K562 (cell line): Measurements from ENCODE around the gene ZC3H10. TPM values are rescaled to one million over a fixed set of nuclear protein-coding genes. Genes with fewer than 3 reads are reported as not detected.

Experiments
- ARHGAP35 ChIP-seq: fragments of 450-650 bp; IDR thresholded peaks from 2 replicates; pipeline ENCODE4 v1.6.1; 2018; ENCODE audit not compliant: partially characterized antibody
- ETV1 ChIP-seq: fragments of 450-650 bp; conservative IDR thresholded peaks from 2 replicates; pipeline ENCODE4 v1.6.1; 2016; ENCODE audit warnings: missing genetic modification characterization, control low read depth, low read depth, missing compliant biosample characterization
- GABPB2 ChIP-seq: fragments of 250-450 bp; sonication (Bioruptor Pico); conservative IDR thresholded peaks from 2 replicates; pipeline ENCODE4 v1.5.1; 2021; ENCODE audit warnings: mild to moderate bottlenecking
- HIVEP1 ChIP-seq: fragments of 250-450 bp; sonication (Bioruptor Pico); IDR thresholded peaks from 2 replicates; pipeline ENCODE4 v1.4.0; 2020; ENCODE audit warnings: mild to moderate bottlenecking
- NCOA1 ChIP-seq: fragments of 450-650 bp; IDR thresholded peaks from 2 replicates; pipeline ENCODE4 v1.6.1; 2016; ENCODE audit warnings: low read depth
- NUFIP1 ChIP-seq: fragments of 450-650 bp; IDR thresholded peaks from 2 replicates; pipeline ENCODE4 v1.6.1; 2018; ENCODE audit not compliant: partially characterized antibody
- RBM14 ChIP-seq: fragments of 200-400 bp; formaldehyde crosslinking; IDR thresholded peaks from 2 replicates; pipeline ENCODE4 v1.6.1; 2018; ENCODE audit warnings: low read depth, mild to moderate bottlenecking, low read length, moderate library complexity, borderline replicate concordance; ENCODE audit not compliant: insufficient read depth
- RBM25 ChIP-seq: fragments of 200-400 bp; formaldehyde crosslinking; IDR thresholded peaks from 2 replicates; pipeline ENCODE4 v1.6.1; 2018; ENCODE audit warnings: low read length, low read depth, moderate library complexity; ENCODE audit not compliant: severe bottlenecking
- SIX5 ChIP-seq, 2 experiments: IDR thresholded peaks; 2 replicates each; pipeline ENCODE4 v1.6.1; 2011; ENCODE audit warnings: low read length in 2 of 2, borderline replicate concordance in 1 of 2, low read depth in 1 of 2, mild to moderate bottlenecking in 1 of 2, moderate library complexity in 1 of 2; ENCODE audit not compliant: insufficient read depth in 1 of 2
- SMAD3 ChIP-seq: fragments of 450-650 bp; formaldehyde crosslinking; conservative IDR thresholded peaks from 2 replicates; pipeline ENCODE4 v1.4.0; 2020; ENCODE audit warnings: mild to moderate bottlenecking
- SMAD4 ChIP-seq: fragments of 250-450 bp; sonication (Bioruptor Pico); conservative IDR thresholded peaks from 2 replicates; pipeline ENCODE4 v1.8.0; 2021; ENCODE audit warnings: inconsistent platforms, mild to moderate bottlenecking, moderate library complexity
- TAL1 ChIP-seq: fragments of 450-650 bp; IDR thresholded peaks from 2 replicates; pipeline ENCODE4 v1.6.1; 2016; ENCODE audit warnings: mild to moderate bottlenecking
- TEAD2 ChIP-seq: fragments of 450-650 bp; IDR thresholded peaks from 2 replicates; pipeline ENCODE4 v1.6.1; 2016; ENCODE audit warnings: missing genetic modification characterization, control low read depth, missing compliant biosample characterization
- XRCC3 ChIP-seq: fragments of 450-650 bp; IDR thresholded peaks from 2 replicates; pipeline ENCODE4 v1.6.1; 2017; ENCODE audit warnings: mild to moderate bottlenecking, moderate library complexity
- ZNF174 ChIP-seq: fragments of 250-450 bp; sonication (Bioruptor Pico); IDR thresholded peaks from 2 replicates; pipeline ENCODE4 v1.4.0; 2020; ENCODE audit warnings: mild to moderate bottlenecking
- ZNF3 ChIP-seq: fragments of 250-450 bp; sonication (Bioruptor Pico); IDR thresholded peaks from 2 replicates; pipeline ENCODE4 v1.5.0; 2021; ENCODE audit warnings: mild to moderate bottlenecking, moderate library complexity
- ZNF347 ChIP-seq: fragments of 450-650 bp; formaldehyde crosslinking; IDR thresholded peaks from 2 replicates; pipeline ENCODE4 v1.4.0; 2020; ENCODE audit warnings: low read depth, mild to moderate bottlenecking, moderate library complexity
- ZNF384 ChIP-seq: IDR thresholded peaks from 2 replicates; pipeline ENCODE4 v1.6.1; 2012; ENCODE audit warnings: low read depth, low read length, improper control_type of control experiment
- polyA plus RNA-seq, 8 experiments: library from polyadenylated mRNA; depleted of rRNA in 4 of 8; stranded (reverse) in 5 of 8; unstranded in 3 of 8; fragments of >200 nt; fragmentation: Nextera tagmentation in 2 of 8; fragmentation: Illumina TruSeq in 1 of 8; extraction: Ambion mirVana in 2 of 8; extraction: Trizol in 1 of 8; gene quantifications; 2 replicates each; pipeline versions ENCODE4 v1.2.1 to v1.2.3, GENCODE V29; 2011 to 2014; ENCODE audit warnings: inconsistent platforms in 1 of 8, missing spikeins in 1 of 8
- total RNA-seq, 7 experiments: library from RNA; depleted of rRNA in 6 of 7; stranded (reverse); fragments of >200 nt in 6 of 7; fragmentation: Illumina TruSeq in 2 of 7; extraction: Trizol in 2 of 7; gene quantifications; 2 replicates each; pipeline versions ENCODE4 v1.2.1 to v1.2.3, GENCODE V29; 2011 to 2021; ENCODE audit warnings: low replicate concordance in 1 of 7
- TF ChIP-seq, protein P1 (sequence below): fragments of 450-650 bp; IDR thresholded peaks from 2 replicates; pipeline ENCODE4 v1.7.1; 2018; ENCODE audit warnings: mild to moderate bottlenecking, low read depth; ENCODE audit not compliant: partially characterized antibody
- TF ChIP-seq, protein P2 (sequence below): fragments of 150-350 bp; IDR thresholded peaks from 2 replicates; pipeline ENCODE4 v1.6.1; 2014; ENCODE audit warnings: low read depth, mild to moderate bottlenecking, low read length, borderline replicate concordance
- TF ChIP-seq, protein P3 (sequence below): fragments of 200-800 bp; sonication (Bioruptor generic); IDR thresholded peaks from 2 replicates; pipeline ENCODE4 v1.6.1; 2017; ENCODE audit warnings: missing genetic modification characterization, missing compliant biosample characterization

ZC3H10 gene
- total and polyA plus RNA-seq, 9 of the 15 experiments (the other 6 are each of a cell fraction or from before 2014, with no cell fraction given), result 0.31 to 4.1 (median 1.6) TPM

DNA sequence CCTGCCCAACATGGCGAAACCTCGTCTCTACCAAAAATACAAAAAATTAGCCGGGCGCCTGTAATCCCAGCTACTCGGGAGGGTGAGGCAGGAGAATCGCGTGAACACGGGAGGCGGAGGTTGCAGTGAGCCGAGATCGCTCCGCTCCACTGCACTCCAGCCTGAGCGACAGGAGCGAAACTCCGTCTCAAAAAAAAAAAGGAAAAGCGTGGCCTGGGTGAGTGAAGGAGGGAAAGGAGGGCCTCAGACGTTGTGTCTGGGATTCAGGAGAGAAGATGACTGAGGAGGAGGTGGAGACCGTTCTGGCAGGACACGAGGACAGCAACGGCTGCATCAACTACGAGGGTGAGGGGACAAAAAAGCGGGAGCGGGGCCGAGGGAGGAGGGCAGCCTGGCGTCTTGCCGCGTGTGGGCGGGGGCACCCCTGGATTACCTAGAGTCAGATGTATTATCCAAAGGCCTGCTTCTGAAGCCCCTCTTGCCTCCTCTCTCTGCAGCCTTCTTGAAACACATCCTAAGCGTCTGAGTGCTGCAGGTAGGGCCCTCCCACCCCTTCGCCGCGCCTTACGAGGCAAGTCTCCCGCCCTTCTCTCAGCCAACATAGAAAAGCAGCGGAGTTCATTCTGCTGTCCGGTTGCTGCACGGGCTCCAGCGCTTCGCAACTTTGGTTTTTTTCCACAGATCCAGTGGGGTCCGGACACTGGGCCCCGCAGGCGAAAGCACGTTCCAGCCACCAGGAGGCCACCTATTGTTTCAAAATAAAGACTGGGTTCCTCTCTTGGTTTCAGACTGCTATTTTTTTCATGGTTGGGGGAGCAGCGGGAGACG lies 39.3 kb downstream of the ZC3H10 start (continued):
- TF ChIP-seq, protein P1, sequence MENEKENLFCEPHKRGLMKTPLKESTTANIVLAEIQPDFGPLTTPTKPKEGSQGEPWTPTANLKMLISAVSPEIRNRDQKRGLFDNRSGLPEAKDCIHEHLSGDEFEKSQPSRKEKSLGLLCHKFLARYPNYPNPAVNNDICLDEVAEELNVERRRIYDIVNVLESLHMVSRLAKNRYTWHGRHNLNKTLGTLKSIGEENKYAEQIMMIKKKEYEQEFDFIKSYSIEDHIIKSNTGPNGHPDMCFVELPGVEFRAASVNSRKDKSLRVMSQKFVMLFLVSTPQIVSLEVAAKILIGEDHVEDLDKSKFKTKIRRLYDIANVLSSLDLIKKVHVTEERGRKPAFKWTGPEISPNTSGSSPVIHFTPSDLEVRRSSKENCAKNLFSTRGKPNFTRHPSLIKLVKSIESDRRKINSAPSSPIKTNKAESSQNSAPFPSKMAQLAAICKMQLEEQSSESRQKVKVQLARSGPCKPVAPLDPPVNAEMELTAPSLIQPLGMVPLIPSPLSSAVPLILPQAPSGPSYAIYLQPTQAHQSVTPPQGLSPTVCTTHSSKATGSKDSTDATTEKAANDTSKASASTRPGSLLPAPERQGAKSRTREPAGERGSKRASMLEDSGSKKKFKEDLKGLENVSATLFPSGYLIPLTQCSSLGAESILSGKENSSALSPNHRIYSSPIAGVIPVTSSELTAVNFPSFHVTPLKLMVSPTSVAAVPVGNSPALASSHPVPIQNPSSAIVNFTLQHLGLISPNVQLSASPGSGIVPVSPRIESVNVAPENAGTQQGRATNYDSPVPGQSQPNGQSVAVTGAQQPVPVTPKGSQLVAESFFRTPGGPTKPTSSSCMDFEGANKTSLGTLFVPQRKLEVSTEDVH, result no peak
- TF ChIP-seq, protein P2, sequence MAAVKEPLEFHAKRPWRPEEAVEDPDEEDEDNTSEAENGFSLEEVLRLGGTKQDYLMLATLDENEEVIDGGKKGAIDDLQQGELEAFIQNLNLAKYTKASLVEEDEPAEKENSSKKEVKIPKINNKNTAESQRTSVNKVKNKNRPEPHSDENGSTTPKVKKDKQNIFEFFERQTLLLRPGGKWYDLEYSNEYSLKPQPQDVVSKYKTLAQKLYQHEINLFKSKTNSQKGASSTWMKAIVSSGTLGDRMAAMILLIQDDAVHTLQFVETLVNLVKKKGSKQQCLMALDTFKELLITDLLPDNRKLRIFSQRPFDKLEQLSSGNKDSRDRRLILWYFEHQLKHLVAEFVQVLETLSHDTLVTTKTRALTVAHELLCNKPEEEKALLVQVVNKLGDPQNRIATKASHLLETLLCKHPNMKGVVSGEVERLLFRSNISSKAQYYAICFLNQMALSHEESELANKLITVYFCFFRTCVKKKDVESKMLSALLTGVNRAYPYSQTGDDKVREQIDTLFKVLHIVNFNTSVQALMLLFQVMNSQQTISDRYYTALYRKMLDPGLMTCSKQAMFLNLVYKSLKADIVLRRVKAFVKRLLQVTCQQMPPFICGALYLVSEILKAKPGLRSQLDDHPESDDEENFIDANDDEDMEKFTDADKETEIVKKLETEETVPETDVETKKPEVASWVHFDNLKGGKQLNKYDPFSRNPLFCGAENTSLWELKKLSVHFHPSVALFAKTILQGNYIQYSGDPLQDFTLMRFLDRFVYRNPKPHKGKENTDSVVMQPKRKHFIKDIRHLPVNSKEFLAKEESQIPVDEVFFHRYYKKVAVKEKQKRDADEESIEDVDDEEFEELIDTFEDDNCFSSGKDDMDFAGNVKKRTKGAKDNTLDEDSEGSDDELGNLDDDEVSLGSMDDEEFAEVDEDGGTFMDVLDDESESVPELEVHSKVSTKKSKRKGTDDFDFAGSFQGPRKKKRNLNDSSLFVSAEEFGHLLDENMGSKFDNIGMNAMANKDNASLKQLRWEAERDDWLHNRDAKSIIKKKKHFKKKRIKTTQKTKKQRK, result no peak
- no peak for TF ChIP-seq TAL1
- peak; percentile 29 for TF ChIP-seq NUFIP1
- no peak for TF ChIP-seq ZNF347 (CRISPR knock-in tag)
- no peak for TF ChIP-seq GABPB2 (CRISPR knock-in tag)
- peak; percentile 32; the same call in 1 of the 2 replicates for TF ChIP-seq ETV1 (tag)
- TF ChIP-seq SMAD3 (CRISPR knock-in tag), result no peak
- no peak for TF ChIP-seq ZNF174
- TF ChIP-seq ZNF384, result peak; percentile 95
- no peak for TF ChIP-seq NCOA1
- TF ChIP-seq ARHGAP35, result no peak
- 0 out of 2 replicates have a peak, but pooled peaks have one; percentile 54 for TF ChIP-seq SMAD4 (CRISPR knock-in tag)
- peak; percentile 99 for TF ChIP-seq TEAD2 (tag)
- no peak for TF ChIP-seq HIVEP1 (CRISPR knock-in tag)
- TF ChIP-seq RBM25, result no peak
- TF ChIP-seq RBM14, result no peak
- no peak for TF ChIP-seq XRCC3
- no peak for TF ChIP-seq ZNF3 (CRISPR knock-in tag)
- TF ChIP-seq, protein P3, sequence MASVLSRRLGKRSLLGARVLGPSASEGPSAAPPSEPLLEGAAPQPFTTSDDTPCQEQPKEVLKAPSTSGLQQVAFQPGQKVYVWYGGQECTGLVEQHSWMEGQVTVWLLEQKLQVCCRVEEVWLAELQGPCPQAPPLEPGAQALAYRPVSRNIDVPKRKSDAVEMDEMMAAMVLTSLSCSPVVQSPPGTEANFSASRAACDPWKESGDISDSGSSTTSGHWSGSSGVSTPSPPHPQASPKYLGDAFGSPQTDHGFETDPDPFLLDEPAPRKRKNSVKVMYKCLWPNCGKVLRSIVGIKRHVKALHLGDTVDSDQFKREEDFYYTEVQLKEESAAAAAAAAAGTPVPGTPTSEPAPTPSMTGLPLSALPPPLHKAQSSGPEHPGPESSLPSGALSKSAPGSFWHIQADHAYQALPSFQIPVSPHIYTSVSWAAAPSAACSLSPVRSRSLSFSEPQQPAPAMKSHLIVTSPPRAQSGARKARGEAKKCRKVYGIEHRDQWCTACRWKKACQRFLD (CRISPR knock-in tag), result 0 out of 2 replicates have a peak, but pooled peaks have one; percentile 14
- TF ChIP-seq SIX5 (IDR thresholded peaks at IDR 0.05; ENCODE audit: borderline replicate concordance in 1 of 2, insufficient read depth in 1 of 2, low read depth in 1 of 2, low read length in 2 of 2), result no peak
